Measurements from ENCODE around the gene ERF. TPM values are rescaled to one million over a fixed set of nuclear protein-coding genes. Genes with fewer than 3 reads are reported as not detected.

Gene ERF
- polyA plus RNA-seq, 2 of the 4 experiments (the other 2 are of a cell fraction): 103 to 120 TPM

- ChIA-PET CTCF (interaction anchor here (0.7 to 21.7 kb wide), 31 partner anchors 11 to 373 kb away, joined by 3 to 616 read pairs (median 5); partner anchors contain the start of genes CIC, ERF, PAFAH1B3 and POU2F2), POLR2A (interaction anchor here (0.7 to 2.2 kb wide), 9 partner anchors 10 to 170 kb away, joined by 3 to 11 read pairs (median 5); partner anchors contain the start of genes CIC, PAFAH1B3 and ZNF574)
- FAIRE-seq (peak; percentile 68), DNase-seq (ENCODE audit: low read depth in 1 of 2, low spot score in 1 of 2) (peak; percentile 85 to 94), ATAC-seq (no peak)
- H3K4me3 ChIP-seq: no peak overlapping the region
- H3K27ac ChIP-seq: peak overlapping the region; percentile 0 to 90; a peak in 4 of 6 replicates
- H3K4me1 ChIP-seq: peaks cover 66% of the 10 kb centered on the region
- WGBS (ENCODE audit: missing lambda C conversion rate): 28% methylated on average over 10 of the region's 10 CpGs
- H3K9me3 ChIP-seq: no peaks in the 10 kb centered on the region
- TF ChIP-seq SMC3 (IDR thresholded peaks at IDR 0.05): peak; percentile 88
- TF ChIP-seq GATA3 (IDR thresholded peaks at IDR 0.05; ENCODE audit: borderline replicate concordance): 0 out of 2 replicates have a peak, but pooled peaks have one; percentile 31
- no peak for TF ChIP-seq HOXB13 (CRISPR knock-in tag; IDR thresholded peaks at IDR 0.05; ENCODE audit: low read depth)
- peak; percentile 70; the same call in 1 of the 2 replicates for TF ChIP-seq ATOH8 (CRISPR knock-in tag; IDR thresholded peaks at IDR 0.05; ENCODE audit: low read depth)
- 0 out of 2 replicates have a peak, but pooled peaks have one; percentile 13 for TF ChIP-seq MAX (IDR thresholded peaks at IDR 0.05)
- peak; percentile 34; the same call in 1 of the 2 replicates for TF ChIP-seq EHF (CRISPR knock-in tag; IDR thresholded peaks at IDR 0.05)
- TF ChIP-seq PBX3 (IDR thresholded peaks at IDR 0.05): peak; percentile 52
- no peak for TF ChIP-seq CHD2 (IDR thresholded peaks at IDR 0.05; ENCODE audit: low read length, partially characterized antibody)
- TF ChIP-seq FOSB (CRISPR knock-in tag; IDR thresholded peaks at IDR 0.05): peak; percentile 77; the same call in 1 of the 2 replicates
- 0 out of 3 replicates have a peak, but pooled peaks have one; percentile 12 for TF ChIP-seq BCL3 (IDR thresholded peaks at IDR 0.05)
- TF ChIP-seq RARB (CRISPR knock-in tag; IDR thresholded peaks at IDR 0.05): 0 out of 2 replicates have a peak, but pooled peaks have one; percentile 9
- TF ChIP-seq MAZ (IDR thresholded peaks at IDR 0.05; ENCODE audit: borderline replicate concordance, low read depth, low read length): peak; percentile 99
- no peak for TF ChIP-seq REST (IDR thresholded peaks at IDR 0.05)
- no peak for TF ChIP-seq CHD4 (IDR thresholded peaks at IDR 0.05; ENCODE audit: borderline replicate concordance)
- TF ChIP-seq RNF2 (IDR thresholded peaks at IDR 0.05; ENCODE audit: borderline replicate concordance, low read depth): no peak
- no peak for TF ChIP-seq EP300 (IDR thresholded peaks at IDR 0.05)
- TF ChIP-seq ZC3H11A (IDR thresholded peaks at IDR 0.05): no peak
- no peak for TF ChIP-seq ZSCAN20 (CRISPR knock-in tag; IDR thresholded peaks at IDR 0.05)
- TF ChIP-seq JUN (IDR thresholded peaks at IDR 0.05): peak; percentile 4 to 48; a peak in 4 of 5 replicates
- TF ChIP-seq RAD21 (conservative IDR thresholded peaks at IDR 0.05 in 1 of 2, IDR thresholded peaks at IDR 0.05 in 1 of 2): peak; percentile 81 to 82
- TF ChIP-seq BHLHE40 (IDR thresholded peaks at IDR 0.05; ENCODE audit: low read depth, low read length): no peak
- peak; percentile 49 for TF ChIP-seq HOXA7 (CRISPR knock-in tag; IDR thresholded peaks at IDR 0.05)
- TF ChIP-seq HOXB5 (CRISPR knock-in tag; IDR thresholded peaks at IDR 0.05): 0 out of 2 replicates have a peak, but pooled peaks have one; percentile 39
- TF ChIP-seq MYC (IDR thresholded peaks at IDR 0.05; ENCODE audit: borderline replicate concordance, low read length): 0 out of 2 replicates have a peak, but pooled peaks have one; percentile 51
- peak; percentile 79 for TF ChIP-seq CTCF (IDR thresholded peaks at IDR 0.05)
- H3K4me2 ChIP-seq: peak overlapping the region; percentile 25; the same call in 1 of the 3 replicates
Observed at GRCh38 chr19:42246143-42246921, 8.6 kb downstream of the ERF start.

All from A549 (cell line).